ENCODE measurements around the gene PREB. TPM values are rescaled to one million over a fixed set of nuclear protein-coding genes. Genes with fewer than 3 reads are reported as not detected.

The PREB gene
- total RNA-seq, 4 donors from 2014 or later: 66.5 to 106 (median 69.4) TPM

DNA sequence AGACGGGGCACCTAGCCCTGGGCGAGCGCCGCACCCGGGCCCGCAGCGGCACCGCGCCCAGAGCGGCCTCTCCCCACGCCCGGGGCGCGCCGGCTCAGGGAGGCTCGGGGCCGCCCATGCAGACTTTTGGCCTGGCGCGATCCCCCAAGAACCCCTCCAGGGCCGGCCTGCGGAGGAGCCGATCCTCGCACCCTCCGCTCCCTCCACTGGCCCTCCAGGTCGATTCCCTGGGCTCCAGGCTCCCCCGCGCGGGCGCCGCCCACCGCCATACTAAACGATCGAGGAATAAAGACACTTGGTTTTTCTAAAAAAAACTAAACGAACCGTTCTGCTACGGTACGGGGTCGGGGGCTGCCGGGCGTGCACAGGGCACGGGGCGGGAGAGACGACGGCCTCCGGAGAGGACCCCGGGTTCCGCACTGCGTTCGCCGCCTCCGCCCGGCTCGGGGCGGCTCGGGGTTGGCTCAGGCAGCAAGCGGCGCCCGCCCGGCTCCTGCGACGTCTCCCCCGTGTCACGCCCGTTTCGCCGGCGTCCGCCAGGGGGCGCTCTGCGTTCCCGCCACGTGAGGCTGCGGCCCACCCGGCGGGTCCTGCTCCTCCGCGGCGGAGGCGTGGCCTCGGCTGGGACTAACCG is 48.2 kb downstream of the PREB start:
- Histone ChIP-seq H3K27me3 (no peaks in the 10 kb centered on the region), H3K9me3 (no peaks in the 10 kb centered on the region), H3K36me3 (no peaks in the 10 kb centered on the region), H3K27ac (peak overlapping the region; percentile 81 to 96 (median 90)), H3K4me1 (peaks cover 3 to 48% (median 13%) of the 10 kb centered on the region in 4 donors), H3K4me3 (peak overlapping the region; percentile 64 to 88 (median 66))
- DNase-seq: peak; percentile 95 to 99 (median 98)
- peak; percentile 76 to 77 for TF ChIP-seq POLR2A (IDR thresholded peaks at IDR 0.05)
- TF ChIP-seq, protein P1, sequence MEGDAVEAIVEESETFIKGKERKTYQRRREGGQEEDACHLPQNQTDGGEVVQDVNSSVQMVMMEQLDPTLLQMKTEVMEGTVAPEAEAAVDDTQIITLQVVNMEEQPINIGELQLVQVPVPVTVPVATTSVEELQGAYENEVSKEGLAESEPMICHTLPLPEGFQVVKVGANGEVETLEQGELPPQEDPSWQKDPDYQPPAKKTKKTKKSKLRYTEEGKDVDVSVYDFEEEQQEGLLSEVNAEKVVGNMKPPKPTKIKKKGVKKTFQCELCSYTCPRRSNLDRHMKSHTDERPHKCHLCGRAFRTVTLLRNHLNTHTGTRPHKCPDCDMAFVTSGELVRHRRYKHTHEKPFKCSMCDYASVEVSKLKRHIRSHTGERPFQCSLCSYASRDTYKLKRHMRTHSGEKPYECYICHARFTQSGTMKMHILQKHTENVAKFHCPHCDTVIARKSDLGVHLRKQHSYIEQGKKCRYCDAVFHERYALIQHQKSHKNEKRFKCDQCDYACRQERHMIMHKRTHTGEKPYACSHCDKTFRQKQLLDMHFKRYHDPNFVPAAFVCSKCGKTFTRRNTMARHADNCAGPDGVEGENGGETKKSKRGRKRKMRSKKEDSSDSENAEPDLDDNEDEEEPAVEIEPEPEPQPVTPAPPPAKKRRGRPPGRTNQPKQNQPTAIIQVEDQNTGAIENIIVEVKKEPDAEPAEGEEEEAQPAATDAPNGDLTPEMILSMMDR (IDR thresholded peaks at IDR 0.05): peak; percentile 94 to 99 (median 98)

DNA sequence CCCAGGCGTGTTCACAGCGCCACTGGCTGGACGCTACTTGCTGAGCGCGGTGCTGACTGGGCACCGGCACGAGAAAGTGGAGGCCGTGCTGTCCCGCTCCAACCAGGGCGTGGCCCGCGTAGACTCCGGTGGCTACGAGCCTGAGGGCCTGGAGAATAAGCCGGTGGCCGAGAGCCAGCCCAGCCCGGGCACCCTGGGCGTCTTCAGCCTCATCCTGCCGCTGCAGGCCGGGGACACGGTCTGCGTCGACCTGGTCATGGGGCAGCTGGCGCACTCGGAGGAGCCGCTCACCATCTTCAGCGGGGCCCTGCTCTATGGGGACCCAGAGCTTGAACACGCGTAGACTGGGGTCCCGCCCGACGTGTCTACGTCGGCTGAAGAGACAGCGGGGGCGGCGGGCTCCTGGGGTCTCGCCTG is 48.8 kb downstream of the PREB start:
- DNase-seq: peak; percentile 60 to 90 (median 87)
- no peaks in the 10 kb centered on the region for H3K36me3 ChIP-seq
- H3K9me3 ChIP-seq: no peaks in the 10 kb centered on the region
- peaks cover 3 to 54% (median 14%) of the 10 kb centered on the region in 4 donors for H3K4me1 ChIP-seq
- H3K27ac ChIP-seq: peak overlapping the region; percentile 81 to 96 (median 90)
- no peaks in the 10 kb centered on the region for H3K27me3 ChIP-seq
- H3K4me3 ChIP-seq: peak overlapping the region; percentile 64 to 88 (median 66)
- TF ChIP-seq, protein P1 (IDR thresholded peaks at IDR 0.05): peak in 4 of 6 experiments; percentile 32 to 68 (median 44)
- peak; percentile 48 to 51 for TF ChIP-seq POLR2A (IDR thresholded peaks at IDR 0.05)

DNA sequence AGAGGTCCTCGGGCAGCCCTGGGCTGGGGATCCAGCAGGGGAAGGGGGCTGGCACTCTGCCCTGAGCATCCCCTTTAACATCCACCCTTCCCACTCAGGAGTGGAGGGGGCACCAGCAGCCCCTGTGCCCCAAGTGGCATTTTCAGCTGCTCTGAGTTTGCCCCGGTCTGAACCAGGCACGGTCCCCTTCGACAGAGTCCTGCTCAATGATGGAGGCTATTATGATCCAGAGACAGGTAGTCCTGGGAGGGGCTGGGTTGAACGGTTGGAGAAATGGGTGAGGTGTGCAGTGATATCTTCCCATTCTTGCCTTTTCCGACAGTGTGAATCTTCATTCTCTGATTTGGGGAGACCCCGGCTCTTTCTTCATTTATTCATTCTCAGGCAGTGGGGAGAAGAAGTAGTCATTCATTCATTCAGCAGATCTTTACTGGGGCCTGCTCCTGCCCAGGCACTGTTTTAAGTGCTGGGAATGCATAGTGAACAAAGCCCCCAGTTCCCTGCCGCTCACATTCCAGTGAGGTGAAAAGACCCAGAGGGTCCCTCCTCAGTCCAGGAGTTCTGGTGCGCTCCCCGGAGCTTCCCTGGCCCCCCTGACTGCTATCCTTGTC is 49.3 kb downstream of the PREB start:
- Histone ChIP-seq H3K9me3 (no peaks in the 10 kb centered on the region), H3K4me1 (peaks cover 3 to 58% (median 15%) of the 10 kb centered on the region in 4 donors), H3K27ac (peak overlapping the region; percentile 81 to 96 (median 90)), H3K4me3 (peak overlapping the region; percentile 64 to 88 (median 66)), H3K36me3 (no peaks in the 10 kb centered on the region), H3K27me3 (no peaks in the 10 kb centered on the region)
- TF ChIP-seq, protein P1 (IDR thresholded peaks at IDR 0.05): no peak
- TF ChIP-seq POLR2A (IDR thresholded peaks at IDR 0.05): no peak
- no peak for DNase-seq

DNA sequence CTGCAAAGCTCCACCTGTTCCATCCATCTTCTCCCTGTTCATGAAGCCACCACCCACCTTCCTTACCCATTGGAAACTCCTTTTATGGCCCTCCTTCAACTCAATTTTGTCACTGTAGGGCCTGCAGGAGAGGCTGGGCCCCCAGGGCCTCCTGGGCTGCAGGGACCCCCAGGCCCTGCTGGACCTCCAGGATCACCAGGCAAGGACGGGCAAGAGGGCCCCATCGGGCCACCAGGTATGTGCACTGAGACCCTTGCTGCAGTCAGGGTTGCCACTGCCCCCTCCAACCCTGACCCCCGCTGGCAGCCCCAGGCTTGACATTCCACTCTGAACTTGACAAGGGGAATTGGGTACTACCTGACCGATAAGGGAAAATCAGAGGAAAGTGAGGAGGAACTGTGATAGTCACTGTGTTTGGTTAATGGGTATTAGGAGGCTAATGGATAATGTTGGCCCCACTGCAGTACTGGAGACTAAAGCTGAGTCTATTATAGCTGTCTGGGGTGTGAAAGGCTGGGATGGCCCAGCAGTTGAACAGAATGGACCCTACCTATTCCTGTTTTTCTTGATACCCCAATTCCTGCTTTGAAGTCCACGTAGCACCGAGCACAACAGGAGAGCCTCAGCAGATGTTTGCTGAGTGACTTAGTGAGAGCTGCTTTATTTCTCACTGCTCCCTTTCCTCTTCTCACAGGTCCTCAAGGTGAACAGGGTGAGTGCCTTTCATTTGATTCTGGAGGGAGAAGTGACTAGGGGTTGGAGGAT is 50.0 kb downstream of the PREB start:
- peak overlapping the region in 2 of 4 donors; percentile 81 to 93 for H3K27ac ChIP-seq
- H3K4me1 ChIP-seq: peaks cover 3 to 61% (median 15%) of the 10 kb centered on the region in 4 donors
- DNase-seq: no peak
- no peaks in the 10 kb centered on the region for H3K27me3 ChIP-seq
- H3K9me3 ChIP-seq: no peaks in the 10 kb centered on the region
- H3K4me3 ChIP-seq: no peak overlapping the region
- H3K36me3 ChIP-seq: no peaks in the 10 kb centered on the region
- TF ChIP-seq, protein P1 (IDR thresholded peaks at IDR 0.05): no peak
- TF ChIP-seq POLR2A (IDR thresholded peaks at IDR 0.05): no peak

DNA sequence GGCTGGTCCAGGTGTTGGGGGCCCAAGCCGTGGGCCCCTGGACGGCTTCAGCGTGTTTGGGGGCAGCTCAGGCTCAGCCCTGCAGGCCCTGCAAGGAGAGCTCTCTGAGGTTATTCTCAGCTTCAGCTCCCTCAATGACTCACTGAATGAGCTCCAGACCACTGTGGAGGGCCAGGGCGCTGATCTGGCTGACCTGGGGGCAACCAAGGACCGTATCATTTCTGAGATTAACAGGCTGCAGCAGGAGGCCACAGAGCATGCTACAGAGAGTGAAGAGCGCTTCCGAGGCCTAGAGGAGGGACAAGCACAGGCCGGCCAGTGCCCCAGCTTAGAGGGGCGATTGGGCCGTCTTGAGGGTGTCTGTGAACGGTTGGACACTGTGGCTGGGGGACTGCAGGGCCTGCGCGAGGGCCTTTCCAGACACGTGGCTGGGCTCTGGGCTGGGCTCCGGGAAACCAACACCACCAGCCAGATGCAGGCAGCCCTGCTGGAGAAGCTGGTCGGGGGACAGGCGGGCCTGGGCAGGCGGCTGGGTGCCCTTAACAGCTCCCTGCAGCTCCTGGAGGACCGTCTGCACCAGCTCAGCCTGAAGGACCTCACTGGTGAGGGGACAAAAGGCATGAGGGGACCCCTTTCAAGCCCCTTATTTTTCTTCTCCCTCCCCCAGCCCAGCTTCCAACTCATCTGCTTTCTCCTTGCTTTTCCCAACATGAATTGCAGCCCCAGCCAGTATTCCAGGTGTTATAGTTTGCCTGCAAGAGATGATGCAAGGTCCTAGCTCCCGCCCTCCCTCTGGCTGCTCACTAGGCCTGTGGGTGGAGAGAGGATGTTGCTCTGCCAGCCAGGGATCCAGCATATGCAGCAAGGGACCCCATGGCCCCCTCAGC is 50.8 kb downstream of the PREB start:
- Histone ChIP-seq H3K36me3 (no peaks in the 10 kb centered on the region), H3K9me3 (no peaks in the 10 kb centered on the region), H3K27me3 (no peaks in the 10 kb centered on the region), H3K4me1 (peaks cover 3 to 61% (median 15%) of the 10 kb centered on the region in 4 donors), H3K27ac (no peak overlapping the region), H3K4me3 (no peak overlapping the region)
- TF ChIP-seq POLR2A (IDR thresholded peaks at IDR 0.05): no peak
- TF ChIP-seq, protein P1 (IDR thresholded peaks at IDR 0.05): no peak
- no peak for DNase-seq
